ENCODE data around the gene WWOX. TPM values are rescaled to one million over a fixed set of nuclear protein-coding genes. Genes with fewer than 3 reads are reported as not detected.

WWOX gene
- total and polyA plus RNA-seq, 2 of the 8 experiments (the other 6 are each of a cell fraction or from before 2014, with no cell fraction given) = 5.4 to 16.7 TPM

- H3K23ac ChIP-seq (ENCODE audit: insufficient read length) = no peak overlapping the region
- 95% methylated on average over 3 of the region's 3 CpGs; no CpG with 5 or more reads in 1 of the 2 experiments for WGBS, 2 experiments (ENCODE audit: extremely low coverage in 1 of 2, insufficient coverage in 1 of 2, insufficient read length in 1 of 2, insufficient replicate concordance in 2 of 2, low coverage in 1 of 2, low lambda C conversion rate in 2 of 2, missing lambda C conversion rate in 1 of 2)
- H3K4me1 ChIP-seq (replicated peaks in 1 of 4; ENCODE audit: control insufficient read depth in 3 of 4, insufficient read depth in 4 of 4, low read length in 3 of 4) = peaks cover 2 to 15% (median 10%) of the 10 kb centered on the region in 4 experiments; a peak in 3 of 7 replicates
- H3K9me3 ChIP-seq (ENCODE audit: insufficient read depth in 2 of 2, low read depth in 1 of 2, low read length in 1 of 2) = no peaks in the 10 kb centered on the region
- H4K8ac ChIP-seq (ENCODE audit: extremely low read depth, insufficient read depth, low read length) = no peak overlapping the region
- no peak overlapping the region for H2BK20ac ChIP-seq (ENCODE audit: low read length)
- H3K9ac ChIP-seq (replicated peaks in 1 of 4; ENCODE audit: extremely low read depth in 1 of 4, low read depth in 3 of 4, low read length in 3 of 4) = no peak overlapping the region
- DNase-seq (ENCODE audit: low read depth in 1 of 2, low spot score in 2 of 2) (no peak), FAIRE-seq (no peak)
- H3K23me2 ChIP-seq (ENCODE audit: low read depth, low read length) = no peaks in the 10 kb centered on the region
- H3K79me1 ChIP-seq (ENCODE audit: low read depth, low read length) = no peaks in the 10 kb centered on the region
- H2AFZ ChIP-seq (ENCODE audit: low read length) = no peak overlapping the region
- no peak overlapping the region for H3K56ac ChIP-seq (replicated peaks; ENCODE audit: insufficient read length, low read depth, low read length)
- H3K27ac ChIP-seq (ENCODE audit: low read depth, low read length) = no peak overlapping the region
- no peak overlapping the region for H3K4me2 ChIP-seq (ENCODE audit: insufficient read depth in 1 of 2, low read depth in 2 of 2, low read length in 2 of 2)
- H3K14ac ChIP-seq (ENCODE audit: insufficient read length) = no peak overlapping the region
- ChIA-PET POLR2A (ENCODE audit: partially characterized antibody) (no interaction called here), CTCF (ENCODE audit: partially characterized antibody) (interaction anchor here (0.5 to 1.2 kb wide), 3 partner anchors 33 to 73 kb away, joined by 3 to 4 read pairs (median 3); no protein-coding TSS in a partner anchor)
- no peaks in the 10 kb centered on the region for H3K79me2 ChIP-seq (ENCODE audit: control insufficient read depth in 1 of 2, insufficient read depth in 2 of 2, low read length in 2 of 2)
- no peaks in the 10 kb centered on the region for H3K27me3 ChIP-seq (replicated peaks in 1 of 4; ENCODE audit: control insufficient read depth in 3 of 4, extremely low read depth in 1 of 4, insufficient read depth in 3 of 4, low read length in 3 of 4)
- H2BK120ac ChIP-seq (replicated peaks; ENCODE audit: low read depth, low read length) = no peak overlapping the region
- H2BK15ac ChIP-seq (ENCODE audit: low read length) = no peak overlapping the region
- H2AK5ac ChIP-seq (ENCODE audit: low read depth, low read length) = no peak overlapping the region
- no peak overlapping the region for H4K5ac ChIP-seq (ENCODE audit: insufficient read length, low read depth, low read length)
- H3K4ac ChIP-seq (replicated peaks; ENCODE audit: insufficient read length, low read depth, low read length) = no peak overlapping the region
- H3K18ac ChIP-seq (ENCODE audit: extremely low read depth, low read length) = no peak overlapping the region
- no peak overlapping the region for H2BK5ac ChIP-seq (ENCODE audit: low read depth, low read length)
- no peak overlapping the region for H2BK12ac ChIP-seq (ENCODE audit: low read depth, low read length)
- no peaks in the 10 kb centered on the region for H3K36me3 ChIP-seq (ENCODE audit: control insufficient read depth in 2 of 4, insufficient read depth in 4 of 4, low read length in 3 of 4)
- no peak overlapping the region for H3K4me3 ChIP-seq (ENCODE audit: extremely low read depth in 1 of 4, insufficient read depth in 2 of 4, low read depth in 3 of 4, low read length in 4 of 4)
- no peaks in the 10 kb centered on the region for H4K20me1 ChIP-seq (replicated peaks in 1 of 2; ENCODE audit: control insufficient read depth in 1 of 2, insufficient read depth in 2 of 2, low read length in 2 of 2)
- no peak overlapping the region for H4K91ac ChIP-seq (replicated peaks; ENCODE audit: insufficient read length, low read length)
- TF ChIP-seq SIX5 (IDR thresholded peaks at IDR 0.05; ENCODE audit: low read depth, low read length) (no peak), KDM1A (IDR thresholded peaks at IDR 0.05; ENCODE audit: borderline replicate concordance, low read length) (no peak), EP300 (IDR thresholded peaks at IDR 0.05; ENCODE audit: borderline replicate concordance in 1 of 2, low read depth in 2 of 2, low read length in 2 of 2) (no peak), CEBPB (IDR thresholded peaks at IDR 0.05; ENCODE audit: low read depth, low read length) (no peak), RBBP5 (IDR thresholded peaks at IDR 0.05; ENCODE audit: borderline replicate concordance, low read depth, low read length) (no peak), MAFK (IDR thresholded peaks at IDR 0.05; ENCODE audit: low read depth, low read length) (no peak), RXRA (IDR thresholded peaks at IDR 0.05; ENCODE audit: insufficient read depth, low read depth, low read length) (no peak), HDAC6 (IDR thresholded peaks at IDR 0.05; ENCODE audit: low read depth, low read length) (no peak), TBP (IDR thresholded peaks at IDR 0.05; ENCODE audit: low read depth, low read length) (no peak), CTBP2 (IDR thresholded peaks at IDR 0.05; ENCODE audit: borderline replicate concordance, insufficient read depth, insufficient read length, low read length) (no peak), SIN3A (conservative IDR thresholded peaks at IDR 0.05 in 1 of 2, IDR thresholded peaks at IDR 0.05 in 1 of 2; ENCODE audit: low read depth in 1 of 2, low read length in 2 of 2) (no peak), FOSL1 (IDR thresholded peaks at IDR 0.05; ENCODE audit: insufficient read depth, low read depth, low read length) (no peak), YY1 (IDR thresholded peaks at IDR 0.05; ENCODE audit: low read depth, low read length) (no peak)
- TF ChIP-seq, protein P1, sequence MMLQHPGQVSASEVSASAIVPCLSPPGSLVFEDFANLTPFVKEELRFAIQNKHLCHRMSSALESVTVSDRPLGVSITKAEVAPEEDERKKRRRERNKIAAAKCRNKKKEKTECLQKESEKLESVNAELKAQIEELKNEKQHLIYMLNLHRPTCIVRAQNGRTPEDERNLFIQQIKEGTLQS (IDR thresholded peaks at IDR 0.05; ENCODE audit: insufficient read depth, low read depth, low read length) = no peak
These were observed 227.3 kb downstream of the WWOX start for GRCh38 chr16:78326731-78327130.

All from H1 (cell line).